ENCODE data around the gene PSD2. TPM values are rescaled to one million over a fixed set of nuclear protein-coding genes. Genes with fewer than 3 reads are reported as not detected.

Gene PSD2
- total and polyA plus RNA-seq, 7 donors, result 0.01 to 0.37 (median 0.04) TPM; not detected in 2

DNA sequence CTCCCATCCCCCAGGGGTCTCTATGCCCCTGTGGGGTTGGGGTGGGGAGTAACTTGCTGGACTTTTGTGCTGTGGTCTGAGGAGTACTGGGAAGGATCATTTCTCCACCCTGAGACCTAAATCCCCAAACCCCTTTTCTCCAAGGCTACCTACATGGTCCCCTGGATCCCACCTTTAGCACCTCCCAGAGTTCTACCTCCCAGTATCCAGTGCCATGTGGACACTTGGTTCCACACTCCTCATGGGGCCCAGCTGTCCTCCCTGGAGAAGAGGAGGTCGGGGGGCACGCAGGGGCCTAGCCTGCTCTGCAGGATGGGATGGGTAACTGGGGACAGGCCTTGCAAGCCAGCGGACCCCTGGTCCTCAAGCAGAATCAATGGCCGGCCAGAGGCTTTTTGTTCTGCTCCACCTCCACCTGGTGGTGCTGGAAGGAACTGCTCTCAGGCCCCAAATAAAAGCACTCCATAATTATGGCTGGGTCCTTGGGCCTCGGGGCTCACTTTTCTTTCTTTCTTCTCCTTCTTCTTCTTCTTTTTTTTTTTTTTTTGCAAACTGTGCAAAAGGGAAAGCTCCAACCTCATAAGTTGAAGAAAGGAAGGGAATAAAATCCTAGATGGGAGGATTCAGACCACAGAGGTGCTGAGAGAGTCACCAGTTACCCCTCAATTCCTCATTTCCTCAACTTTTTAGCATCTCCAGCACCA is 68.4 kb downstream of the PSD2 start:
- peak; percentile 65 to 73 for DNase-seq
- ATAC-seq, result peak; percentile 75 to 85 (median 83)
- intact Hi-C loops (cut with DNase I), result loop anchor here (1.0 to 5.0 kb wide), 3 partner anchors 75 to 103 kb away; no protein-coding TSS in a partner anchor
- 21 to 26% (median 23%) methylated on average over 5 of the region's 5 CpGs for WGBS, 3 donors
- TF ChIP-seq, protein P1, sequence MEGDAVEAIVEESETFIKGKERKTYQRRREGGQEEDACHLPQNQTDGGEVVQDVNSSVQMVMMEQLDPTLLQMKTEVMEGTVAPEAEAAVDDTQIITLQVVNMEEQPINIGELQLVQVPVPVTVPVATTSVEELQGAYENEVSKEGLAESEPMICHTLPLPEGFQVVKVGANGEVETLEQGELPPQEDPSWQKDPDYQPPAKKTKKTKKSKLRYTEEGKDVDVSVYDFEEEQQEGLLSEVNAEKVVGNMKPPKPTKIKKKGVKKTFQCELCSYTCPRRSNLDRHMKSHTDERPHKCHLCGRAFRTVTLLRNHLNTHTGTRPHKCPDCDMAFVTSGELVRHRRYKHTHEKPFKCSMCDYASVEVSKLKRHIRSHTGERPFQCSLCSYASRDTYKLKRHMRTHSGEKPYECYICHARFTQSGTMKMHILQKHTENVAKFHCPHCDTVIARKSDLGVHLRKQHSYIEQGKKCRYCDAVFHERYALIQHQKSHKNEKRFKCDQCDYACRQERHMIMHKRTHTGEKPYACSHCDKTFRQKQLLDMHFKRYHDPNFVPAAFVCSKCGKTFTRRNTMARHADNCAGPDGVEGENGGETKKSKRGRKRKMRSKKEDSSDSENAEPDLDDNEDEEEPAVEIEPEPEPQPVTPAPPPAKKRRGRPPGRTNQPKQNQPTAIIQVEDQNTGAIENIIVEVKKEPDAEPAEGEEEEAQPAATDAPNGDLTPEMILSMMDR (IDR thresholded peaks at IDR 0.05), result peak; percentile 91
- H3K36me3 ChIP-seq (ENCODE audit: insufficient read depth in 1 of 2, low read depth in 1 of 2), result no peaks in the 10 kb centered on the region
- no peaks in the 10 kb centered on the region for H3K27me3 ChIP-seq (ENCODE audit: insufficient read depth in 3 of 3, low read length in 2 of 3)
- H3K9me3 ChIP-seq, result no peaks in the 10 kb centered on the region
- no peak overlapping the region for H3K4me3 ChIP-seq
- H3K27ac ChIP-seq, result peak overlapping the region; percentile 82
- peaks cover 12% of the 10 kb centered on the region for H3K4me1 ChIP-seq

DNA sequence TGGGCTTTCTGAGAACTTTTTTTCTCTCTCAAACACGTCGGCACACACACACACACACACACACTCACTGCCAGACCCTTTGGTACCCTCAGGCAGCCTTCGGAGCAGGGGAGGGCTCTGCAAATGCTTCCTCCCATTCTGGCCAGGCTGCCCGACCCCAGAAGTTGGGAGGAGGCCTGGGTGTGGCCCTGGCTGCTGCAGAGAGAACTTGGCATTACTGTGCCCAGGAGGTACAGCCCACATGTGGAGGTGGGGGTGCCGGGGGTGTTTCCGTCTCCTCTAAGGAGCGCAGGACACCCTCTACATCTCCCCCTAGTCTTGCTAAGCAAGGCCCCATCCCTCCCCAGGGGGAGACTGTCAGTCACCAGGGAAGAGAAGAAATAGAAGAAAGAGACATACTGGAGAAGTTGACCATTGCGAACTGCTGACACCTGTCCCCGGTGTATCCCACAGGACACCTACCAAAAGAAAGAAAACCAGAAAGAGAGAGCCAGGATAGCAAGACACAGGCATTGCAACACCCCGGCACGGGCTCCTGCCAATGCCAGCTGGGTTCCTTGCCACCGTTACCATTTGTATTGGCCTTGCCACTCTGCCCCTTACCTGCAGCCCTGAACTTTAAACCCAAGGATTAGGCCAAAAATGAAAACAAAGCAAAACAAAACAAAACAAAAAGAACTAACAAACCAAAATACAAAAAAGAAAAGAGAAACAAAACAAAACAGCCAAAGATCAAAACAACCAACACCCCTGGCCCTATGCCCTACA is 69.3 kb downstream of the PSD2 start:
- 65 to 81% (median 66%) methylated on average over 12 of the region's 12 CpGs for WGBS, 3 donors
- ATAC-seq (no peak), DNase-seq (peak in 1 of 2 donors; percentile 50)
- TF ChIP-seq, protein P1 (IDR thresholded peaks at IDR 0.05), result no peak
- Histone ChIP-seq H3K4me1 (peaks cover 12% of the 10 kb centered on the region), H3K27me3 (ENCODE audit: insufficient read depth in 3 of 3, low read length in 2 of 3) (no peaks in the 10 kb centered on the region), H3K36me3 (ENCODE audit: insufficient read depth in 1 of 2, low read depth in 1 of 2) (no peaks in the 10 kb centered on the region), H3K9me3 (no peaks in the 10 kb centered on the region), H3K4me3 (no peak overlapping the region), H3K27ac (peak overlapping the region; percentile 30)
- intact Hi-C loops (cut with DNase I), result loop anchor here (1.0 to 5.0 kb wide), 3 partner anchors 76 to 102 kb away; no protein-coding TSS in a partner anchor

DNA sequence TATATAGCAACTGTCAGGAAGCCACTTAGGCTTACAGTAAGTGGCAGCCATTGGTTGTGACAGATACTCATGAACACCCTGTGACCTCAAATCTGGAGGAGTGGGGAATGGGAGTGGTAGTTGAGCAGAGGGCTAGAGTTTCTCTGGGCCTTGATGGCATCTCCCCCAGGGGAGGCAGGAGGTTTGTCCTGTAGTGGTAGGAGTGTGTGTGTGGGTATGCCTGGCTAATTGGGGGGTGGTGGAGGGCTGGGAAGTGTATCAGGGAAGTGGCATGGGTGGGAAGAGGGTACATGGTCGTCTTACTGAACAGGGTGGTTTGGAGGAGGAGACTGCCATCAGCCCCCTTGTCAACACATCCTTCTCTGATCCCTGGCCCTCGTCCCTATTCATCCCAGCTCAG is 71.5 kb downstream of the PSD2 start:
- intact Hi-C loops (cut with DNase I), result no loop called here
- Histone ChIP-seq H3K36me3 (ENCODE audit: insufficient read depth in 1 of 2, low read depth in 1 of 2) (peaks cover 0 to 12% of the 10 kb centered on the region in 2 donors), H3K27ac (no peak overlapping the region), H3K9me3 (no peaks in the 10 kb centered on the region), H3K4me3 (no peak overlapping the region), H3K4me1 (peaks cover 12% of the 10 kb centered on the region), H3K27me3 (ENCODE audit: insufficient read depth in 3 of 3, low read length in 2 of 3) (no peaks in the 10 kb centered on the region)
- TF ChIP-seq, protein P1 (IDR thresholded peaks at IDR 0.05), result no peak
- DNase-seq (peak in 1 of 2 donors; percentile 18), ATAC-seq (no peak)
- WGBS, 3 donors, result 56 to 78% (median 69%) methylated on average over 2 of the region's 2 CpGs

DNA sequence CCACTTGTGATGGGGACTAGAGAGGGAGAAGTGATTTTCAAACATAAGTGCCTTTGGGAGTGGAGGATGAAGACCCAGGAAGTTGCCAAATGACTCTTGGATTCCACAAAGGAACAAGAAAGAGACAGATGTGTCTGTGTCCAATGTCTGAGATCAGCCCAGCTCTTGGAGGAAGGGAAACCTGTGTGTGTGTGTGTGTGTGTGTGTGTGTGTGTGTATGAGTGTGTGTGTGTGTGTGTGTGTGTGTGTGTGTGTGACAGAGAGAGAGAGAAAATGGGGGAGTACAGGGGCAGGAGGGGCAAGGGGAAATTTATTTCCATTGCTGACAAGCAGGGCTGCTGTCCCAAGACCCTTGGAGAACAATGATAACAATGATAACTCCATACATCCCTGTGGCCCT is 72.0 kb downstream of the PSD2 start:
- DNase-seq (no peak), ATAC-seq (no peak)
- H3K4me3 ChIP-seq, result no peak overlapping the region
- H3K9me3 ChIP-seq, result no peaks in the 10 kb centered on the region
- intact Hi-C loops (cut with DNase I), result no loop called here
- TF ChIP-seq, protein P1 (IDR thresholded peaks at IDR 0.05), result no peak
- H3K4me1 ChIP-seq, result peaks cover 12% of the 10 kb centered on the region
- peaks cover 0 to 12% of the 10 kb centered on the region in 2 donors for H3K36me3 ChIP-seq (ENCODE audit: insufficient read depth in 1 of 2, low read depth in 1 of 2)
- H3K27me3 ChIP-seq (ENCODE audit: insufficient read depth in 3 of 3, low read length in 2 of 3), result no peaks in the 10 kb centered on the region
- H3K27ac ChIP-seq, result no peak overlapping the region

Measured in psoas muscle (tissue), 8 donors.